CD14-positive monocyte (primary cell): ENCODE data around the gene PRIM2. TPM values are rescaled to one million over a fixed set of nuclear protein-coding genes. Genes with fewer than 3 reads are reported as not detected.
"Not testable (repeated sequence)": the region's sequence is repeated elsewhere in the genome, so short reads cannot be mapped to it uniquely, and the experiment has no call there.

Experiments used
- DNase-seq, 3 donors: peaks; one replicate each; pipeline ENCODE4 v3.0.0-alpha.2; 2011 to 2022
- H2AFZ ChIP-seq: 2 replicates; pipeline ENCODE4 v1.6.0; 2012; ENCODE audit warnings: mild to moderate bottlenecking, low read depth, low read length, inconsistent platforms; ENCODE audit not compliant: insufficient read depth, poor library complexity, severe bottlenecking
- H3K27ac ChIP-seq, 2 donors: 1 replicate in 1 of 2; 2 replicates in 1 of 2; pipeline ENCODE4 v1.5.1; 2012 to 2013; ENCODE audit warnings: low read length in 2 of 2, control low read depth in 1 of 2, inconsistent platforms in 1 of 2, low read depth in 1 of 2, mild to moderate bottlenecking in 1 of 2
- H3K27me3 ChIP-seq, 2 donors: one replicate each; pipeline versions ENCODE4 v1.6.0 to v1.6.1; 2011 to 2013; ENCODE audit warnings: low read length in 2 of 2; ENCODE audit not compliant: control insufficient read depth in 2 of 2, insufficient read depth in 2 of 2
- H3K36me3 ChIP-seq, 2 donors: replicated peaks in 1 of 2; 1 replicate in 1 of 2; 2 replicates in 1 of 2; pipeline versions ENCODE4 v1.5.1 to v1.6.1; 2012 to 2013; ENCODE audit warnings: low read length in 2 of 2, control low read depth in 1 of 2, inconsistent platforms in 1 of 2, mild to moderate bottlenecking in 1 of 2; ENCODE audit not compliant: insufficient read depth in 2 of 2, control insufficient read depth in 1 of 2
- H3K4me1 ChIP-seq, 2 donors: 1 replicate in 1 of 2; 2 replicates in 1 of 2; pipeline versions ENCODE4 v1.5.1 to v1.6.1; 2012 to 2013; ENCODE audit warnings: low read length in 2 of 2, control low read depth in 1 of 2, inconsistent platforms in 1 of 2, mild to moderate bottlenecking in 1 of 2, moderate library complexity in 1 of 2; ENCODE audit not compliant: insufficient read depth in 2 of 2, control insufficient read depth in 1 of 2
- H3K4me2 ChIP-seq: replicated peaks from 2 replicates; pipeline ENCODE3; 2012; ENCODE audit warnings: low read length, moderate library complexity, mild to moderate bottlenecking; ENCODE audit not compliant: poor library complexity, severe bottlenecking; ENCODE audit errors: extremely low read depth
- H3K4me3 ChIP-seq, 3 experiments: fragments of 200-600 bp in 1 of 3; sonication (generic) in 1 of 3; replicated peaks in 1 of 3; 1 replicate in 2 of 3; 2 replicates in 1 of 3; pipeline ENCODE4 v1.5.1; 2011 to 2013; ENCODE audit warnings: low read length in 3 of 3, mild to moderate bottlenecking in 3 of 3, control low read depth in 2 of 3, low read depth in 2 of 3, inconsistent platforms in 1 of 3, moderate library complexity in 1 of 3
- H3K79me2 ChIP-seq: 2 replicates; pipeline ENCODE4 v1.6.0; 2012; ENCODE audit warnings: mild to moderate bottlenecking, control low read depth, inconsistent platforms, low read length, moderate library complexity; ENCODE audit not compliant: insufficient read depth
- H3K9ac ChIP-seq: 2 replicates; pipeline ENCODE4 v1.6.0; 2017; ENCODE audit warnings: low read length, mild to moderate bottlenecking; ENCODE audit not compliant: insufficient read depth, poor library complexity, severe bottlenecking
- H3K9me3 ChIP-seq, 2 donors: replicated peaks in 1 of 2; 1 replicate in 1 of 2; 2 replicates in 1 of 2; pipeline versions ENCODE4 v1.5.1 to v1.6.1; 2012 to 2013; ENCODE audit warnings: low read length in 2 of 2, control low read depth in 1 of 2; ENCODE audit not compliant: control insufficient read depth in 1 of 2, insufficient read depth in 1 of 2
- H4K20me1 ChIP-seq: 2 replicates; pipeline ENCODE4 v1.6.0; 2012; ENCODE audit warnings: mild to moderate bottlenecking, low read length, control low read depth, moderate library complexity; ENCODE audit not compliant: insufficient read depth
- H3K27ac Mint-ChIP-seq, 7 donors: one replicate each; pipeline ENCODE4 v1.8.0; 2020; ENCODE audit warnings: mild to moderate bottlenecking in 7 of 7, mixed read lengths in 7 of 7, moderate library complexity in 6 of 7, inconsistent platforms in 2 of 7
- H3K27me3 Mint-ChIP-seq, 3 donors: one replicate each; pipeline ENCODE4 v1.8.0; 2021 to 2022; ENCODE audit warnings: low read depth in 3 of 3, mild to moderate bottlenecking in 3 of 3, mixed read lengths in 3 of 3, moderate library complexity in 3 of 3, inconsistent platforms in 1 of 3
- H3K36me3 Mint-ChIP-seq, 2 donors: one replicate each; pipeline ENCODE4 v1.8.0; 2020; ENCODE audit warnings: mixed read lengths in 2 of 2, inconsistent platforms in 1 of 2, mild to moderate bottlenecking in 1 of 2
- H3K4me1 Mint-ChIP-seq: one replicate; pipeline ENCODE4 v1.8.0; 2020; ENCODE audit warnings: mild to moderate bottlenecking, mixed read lengths
- H3K4me3 Mint-ChIP-seq, 2 donors: one replicate each; pipeline ENCODE4 v1.8.0; 2020; ENCODE audit warnings: mild to moderate bottlenecking in 2 of 2, mixed read lengths in 2 of 2, moderate library complexity in 1 of 2
- H3K9me3 Mint-ChIP-seq, 7 donors: one replicate each; pipeline ENCODE4 v1.8.0; 2020 to 2022; ENCODE audit warnings: mixed read lengths in 7 of 7, mild to moderate bottlenecking in 6 of 7, moderate library complexity in 6 of 7, inconsistent platforms in 2 of 7
- whole genome bisulfite sequencing: methylation state at CpG from one replicate; pipeline ENCODE4 v1.1.5; 2013; ENCODE audit warnings: missing lambda C conversion rate; ENCODE audit not compliant: insufficient coverage; 5-methylcytosine and 5-hydroxymethylcytosine counted together
- intact Hi-C, 2 donors: fragments of 100-400 bp; cut with micrococcal nuclease; formaldehyde crosslinking; loops; one replicate each; pipeline versions ENCODE4 v1.15.0 to v1.15.1; 2023
- polyA plus RNA-seq, 3 donors: library from polyadenylated mRNA; depleted of rRNA in 1 of 3; unstranded in 2 of 3; stranded (reverse) in 1 of 3; fragments of 300-500 nt in 2 of 3; fragments of >200 nt in 1 of 3; fragmentation: Illumina TruSeq in 2 of 3; gene quantifications; 1 replicate in 2 of 3; 2 replicates in 1 of 3; pipeline ENCODE4 v1.2.3, GENCODE V29; 2012 to 2021
- small RNA-seq: library from RNA; depleted of rRNA; stranded (forward); fragments of <200 nt; gene quantifications from one replicate; pipeline ENCODE3, GENCODE V24; 2012; ENCODE audit warnings: low read depth; ENCODE audit not compliant: insufficient read length

The PRIM2 gene
- polyA plus RNA-seq, 3 donors: 2.8 to 5.1 (median 4.2) TPM

DNA sequence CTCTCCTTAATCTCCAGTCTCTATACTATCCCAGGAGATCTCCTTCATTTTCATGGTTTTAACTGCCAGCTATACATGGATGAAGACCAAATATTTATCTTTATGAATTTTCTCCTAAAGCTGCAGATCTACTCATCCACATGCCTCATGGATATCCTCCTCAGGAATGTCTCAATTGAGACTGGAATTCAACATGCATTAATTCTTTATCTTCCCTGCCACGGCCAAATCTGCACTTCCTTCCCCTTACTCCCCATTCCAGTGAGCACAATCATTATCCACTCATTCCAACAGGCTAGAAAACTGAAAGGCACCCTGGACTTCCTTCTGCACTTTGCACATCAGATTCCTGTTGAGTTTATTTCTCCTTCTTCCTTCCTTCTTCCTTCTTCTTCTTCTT is 379.0 kb downstream of the PRIM2 start:
- H3K27me3 Mint-ChIP-seq, H3K4me1 Mint-ChIP-seq, H3K27me3 ChIP-seq, H3K4me1 ChIP-seq, H2AFZ ChIP-seq, intact Hi-C loops, H3K9me3 Mint-ChIP-seq, H3K36me3 Mint-ChIP-seq, H3K9ac ChIP-seq, H3K36me3 ChIP-seq, H4K20me1 ChIP-seq, DNase-seq, H3K79me2 ChIP-seq, H3K27ac ChIP-seq, H3K4me3 Mint-ChIP-seq, H3K27ac Mint-ChIP-seq, H3K4me2 ChIP-seq, H3K4me3 ChIP-seq, H3K9me3 ChIP-seq: not testable (repeated sequence)
- WGBS: no CpG with 5 or more reads among the region's 1 CpG

Small RNAs within 50 kb of the gene (small RNA-seq; reads per million reads assigned to genes)
- gene MIR548U: not detected

Other genes starting within 250 kb of the PRIM2 start
- 10 to 100 TPM in 2 of 3 donors, 1 to 10 TPM in 1; 7.9 to 22.0 (median 19.1) TPM for gene ZNF451, start 227.4 kb upstream of the PRIM2 start, polyA plus RNA-seq
- under 1 TPM; 0.09 to 0.21 (median 0.20) TPM for gene BAG2, start 145.3 kb upstream of the PRIM2 start, polyA plus RNA-seq
- under 1 TPM; 0.16 to 0.46 (median 0.25) TPM for gene RAB23, start 95.3 kb upstream of the PRIM2 start, polyA plus RNA-seq